ENCODE measurements around the gene MED12L. TPM values are rescaled to one million over a fixed set of nuclear protein-coding genes. Genes with fewer than 3 reads are reported as not detected.

MED12L gene
- polyA plus RNA-seq, 3 donors = 1.6 to 2.2 (median 2.1) TPM

- DNase-seq (ENCODE audit: low read depth in 3 of 3, low spot score in 2 of 3) = no peak
These were observed 352.4 kb downstream of the MED12L start for GRCh38 chr3:151437906-151438305.

- DNase-seq (ENCODE audit: low read depth in 3 of 3, low spot score in 2 of 3) = peak; percentile 41 to 63 (median 43)
These were observed 354.2 kb downstream of the MED12L start for GRCh38 chr3:151439652-151440125.

- no peak for DNase-seq (ENCODE audit: low read depth in 3 of 3, low spot score in 2 of 3)
These were observed 355.5 kb downstream of the MED12L start for GRCh38 chr3:151440940-151441339.

GRCh38 chr3:151443583-151443982 lies 358.1 kb downstream of the MED12L start:
- no peak for DNase-seq (ENCODE audit: low read depth in 3 of 3, low spot score in 2 of 3)

- no peak for DNase-seq (ENCODE audit: low read depth in 3 of 3, low spot score in 2 of 3)
These were observed 360.0 kb downstream of the MED12L start for GRCh38 chr3:151445273-151446001.

- no peak for DNase-seq (ENCODE audit: low read depth in 3 of 3, low spot score in 2 of 3)
These were observed 360.5 kb downstream of the MED12L start for GRCh38 chr3:151446002-151446340.

- DNase-seq (ENCODE audit: low read depth in 3 of 3, low spot score in 2 of 3) = no peak
These were observed 366.9 kb downstream of the MED12L start for GRCh38 chr3:151452368-151452767.

- no peak for DNase-seq (ENCODE audit: low read depth in 3 of 3, low spot score in 2 of 3)
These were observed 367.4 kb downstream of the MED12L start for GRCh38 chr3:151452841-151453240.

- no peak for DNase-seq (ENCODE audit: low read depth in 3 of 3, low spot score in 2 of 3)
These were observed 370.6 kb downstream of the MED12L start for GRCh38 chr3:151456065-151456464.

- no peak for DNase-seq (ENCODE audit: low read depth in 3 of 3, low spot score in 2 of 3)
These were observed 373.9 kb downstream of the MED12L start for GRCh38 chr3:151459358-151459757.

GRCh38 chr3:151460228-151460627 lies 374.8 kb downstream of the MED12L start:
- DNase-seq (ENCODE audit: low read depth in 3 of 3, low spot score in 2 of 3) = no peak

GRCh38 chr3:151460774-151461450 lies 375.4 kb downstream of the MED12L start, which contains the start of gene IGSF10:
Gene IGSF10 (minus strand): TSS chr3:151461061. CDS start chr3:151458709, 2,352 bp downstream.
- no peak for DNase-seq (ENCODE audit: low read depth in 3 of 3, low spot score in 2 of 3)

GRCh38 chr3:151462278-151462780 lies 376.9 kb downstream of the MED12L start:
- DNase-seq (ENCODE audit: low read depth in 3 of 3, low spot score in 2 of 3) = no peak

GRCh38 chr3:151462991-151463390 lies 377.5 kb downstream of the MED12L start:
- no peak for DNase-seq (ENCODE audit: low read depth in 3 of 3, low spot score in 2 of 3)

- no peak for DNase-seq (ENCODE audit: low read depth in 3 of 3, low spot score in 2 of 3)
These were observed 381.6 kb downstream of the MED12L start for GRCh38 chr3:151467069-151467468.

GRCh38 chr3:151468284-151468917 lies 382.9 kb downstream of the MED12L start:
- DNase-seq (ENCODE audit: low read depth in 3 of 3, low spot score in 2 of 3) = no peak

GRCh38 chr3:151476344-151477018 lies 391.0 kb downstream of the MED12L start:
- DNase-seq (ENCODE audit: low read depth in 3 of 3, low spot score in 2 of 3) = no peak

- DNase-seq (ENCODE audit: low read depth in 3 of 3, low spot score in 2 of 3) = no peak
These were observed 392.3 kb downstream of the MED12L start for GRCh38 chr3:151477591-151478334.

GRCh38 chr3:151478335-151478697 lies 392.9 kb downstream of the MED12L start:
- DNase-seq (ENCODE audit: low read depth in 3 of 3, low spot score in 2 of 3) = no peak

- no peak for DNase-seq (ENCODE audit: low read depth in 3 of 3, low spot score in 2 of 3)
These were observed 394.0 kb downstream of the MED12L start for GRCh38 chr3:151479452-151479851.

Measured in right renal cortex interstitium (tissue), 3 donors.